Ishikawa (cell line): ENCODE data around the gene SSUH2.
"Not testable (repeated sequence)": the region's sequence is repeated elsewhere in the genome, so short reads cannot be mapped to it uniquely, and the experiment has no call there.

Source experiments
- CREB1 ChIP-seq: IDR thresholded peaks from 2 replicates; pipeline ENCODE4 v1.6.1; 2012; ENCODE audit warnings: low read depth
- EP300 ChIP-seq: IDR thresholded peaks from 2 replicates; pipeline ENCODE4 v1.6.1; 2012; ENCODE audit warnings: borderline replicate concordance
- RAD21 ChIP-seq: IDR thresholded peaks from 2 replicates; pipeline ENCODE4 v1.6.1; 2012; ENCODE audit warnings: low read depth
- REST ChIP-seq: IDR thresholded peaks from 2 replicates; pipeline ENCODE4 v1.6.1; 2012; ENCODE audit warnings: low read depth, mild to moderate bottlenecking
- TAF1 ChIP-seq: IDR thresholded peaks from 2 replicates; pipeline ENCODE4 v1.6.1; 2012; ENCODE audit warnings: low read depth, mild to moderate bottlenecking
- TCF12 ChIP-seq: IDR thresholded peaks from 2 replicates; pipeline ENCODE4 v1.6.1; 2012; ENCODE audit warnings: low read depth
- TEAD4 ChIP-seq: IDR thresholded peaks from 2 replicates; pipeline ENCODE4 v1.6.1; 2012

GRCh38 chr3:8654572-8655329, 10.2 kb upstream of the SSUH2 start:
- TF ChIP-seq REST, RAD21, CREB1, TAF1: not testable (repeated sequence)
- TF ChIP-seq TCF12 (peak; percentile 71), TEAD4 (peak; percentile 56), EP300 (peak; percentile 80)
